ENCODE measurements around the gene IRAK2.

The IRAK2 gene

DNA sequence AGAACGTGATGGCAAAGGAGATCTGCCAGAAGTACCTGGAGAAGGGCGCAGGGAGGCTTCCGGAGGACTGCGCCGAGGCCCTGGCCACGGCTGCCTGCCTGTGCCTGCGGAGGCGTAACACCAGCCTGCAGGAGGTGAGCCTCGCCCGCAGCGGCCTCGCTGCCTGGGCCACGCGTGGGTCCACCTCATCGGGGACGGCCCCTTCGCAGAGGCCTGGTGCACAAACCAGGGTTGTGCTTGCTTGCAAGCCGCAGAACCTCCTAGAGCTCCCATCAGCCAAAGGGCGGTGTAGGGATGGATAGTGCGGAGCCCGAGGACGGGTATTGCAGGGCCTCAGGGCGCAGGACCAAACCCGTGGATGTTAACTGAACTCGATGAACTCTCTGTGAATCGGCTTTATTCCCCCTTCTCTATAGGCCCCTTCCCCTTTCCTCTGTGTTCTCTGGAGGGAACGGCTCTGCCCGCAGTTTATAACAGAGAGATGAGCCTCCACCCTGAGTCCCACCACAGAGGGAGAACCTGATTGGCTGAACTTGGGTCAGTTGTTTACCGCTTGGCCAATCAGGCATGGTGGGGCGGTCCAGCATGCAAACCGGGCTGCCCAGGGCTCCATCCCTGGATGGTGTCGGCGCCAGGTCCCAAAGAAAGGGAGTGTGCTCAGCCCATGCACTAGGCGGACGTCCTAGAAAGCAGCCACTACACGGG is 70.0 kb downstream of the IRAK2 start:
- ATAC-seq: no peak
- TF ChIP-seq ESRRG (CRISPR knock-in tag; IDR thresholded peaks at IDR 0.05) (no peak), ISL1 (CRISPR knock-in tag; IDR thresholded peaks at IDR 0.05) (no peak), SNAI2 (CRISPR knock-in tag; IDR thresholded peaks at IDR 0.05) (no peak), CSDC2 (CRISPR knock-in tag; IDR thresholded peaks at IDR 0.05) (no peak), GLIS3 (CRISPR knock-in tag; IDR thresholded peaks at IDR 0.05) (no peak), TCF4 (CRISPR knock-in tag; IDR thresholded peaks at IDR 0.05; ENCODE audit: borderline replicate concordance) (no peak)
- TF ChIP-seq, protein P1, sequence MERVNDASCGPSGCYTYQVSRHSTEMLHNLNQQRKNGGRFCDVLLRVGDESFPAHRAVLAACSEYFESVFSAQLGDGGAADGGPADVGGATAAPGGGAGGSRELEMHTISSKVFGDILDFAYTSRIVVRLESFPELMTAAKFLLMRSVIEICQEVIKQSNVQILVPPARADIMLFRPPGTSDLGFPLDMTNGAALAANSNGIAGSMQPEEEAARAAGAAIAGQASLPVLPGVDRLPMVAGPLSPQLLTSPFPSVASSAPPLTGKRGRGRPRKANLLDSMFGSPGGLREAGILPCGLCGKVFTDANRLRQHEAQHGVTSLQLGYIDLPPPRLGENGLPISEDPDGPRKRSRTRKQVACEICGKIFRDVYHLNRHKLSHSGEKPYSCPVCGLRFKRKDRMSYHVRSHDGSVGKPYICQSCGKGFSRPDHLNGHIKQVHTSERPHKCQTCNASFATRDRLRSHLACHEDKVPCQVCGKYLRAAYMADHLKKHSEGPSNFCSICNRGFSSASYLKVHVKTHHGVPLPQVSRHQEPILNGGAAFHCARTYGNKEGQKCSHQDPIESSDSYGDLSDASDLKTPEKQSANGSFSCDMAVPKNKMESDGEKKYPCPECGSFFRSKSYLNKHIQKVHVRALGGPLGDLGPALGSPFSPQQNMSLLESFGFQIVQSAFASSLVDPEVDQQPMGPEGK (CRISPR knock-in tag; IDR thresholded peaks at IDR 0.05; ENCODE audit: borderline replicate concordance): no peak

DNA sequence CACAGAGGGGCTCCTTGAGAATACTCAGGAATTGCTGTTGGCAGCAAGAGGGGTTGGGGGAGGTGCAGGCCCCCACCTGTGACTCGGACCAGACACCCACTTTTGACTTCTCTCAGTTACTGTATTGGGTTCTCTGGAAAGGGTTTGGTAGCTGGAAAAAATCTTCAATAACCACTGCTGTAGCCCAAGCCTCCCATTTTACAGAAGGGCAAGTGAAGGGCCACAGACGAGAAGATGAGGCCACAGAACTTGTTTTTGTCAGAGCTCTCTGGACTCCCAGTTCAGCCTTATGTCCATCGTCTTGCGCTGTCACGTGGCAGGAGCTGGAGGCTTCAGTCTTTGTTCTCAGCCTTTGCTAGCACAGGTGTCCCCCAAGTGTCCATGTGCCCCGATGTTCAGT is 70.8 kb downstream of the IRAK2 start:
- TF ChIP-seq CSDC2 (CRISPR knock-in tag; IDR thresholded peaks at IDR 0.05): no peak
- TF ChIP-seq, protein P1 (CRISPR knock-in tag; IDR thresholded peaks at IDR 0.05; ENCODE audit: borderline replicate concordance): no peak
- no peak for TF ChIP-seq ZFP3 (CRISPR knock-in tag; IDR thresholded peaks at IDR 0.05)
- no peak for TF ChIP-seq ZFP30 (CRISPR knock-in tag; IDR thresholded peaks at IDR 0.05)
- no peak for ATAC-seq

DNA sequence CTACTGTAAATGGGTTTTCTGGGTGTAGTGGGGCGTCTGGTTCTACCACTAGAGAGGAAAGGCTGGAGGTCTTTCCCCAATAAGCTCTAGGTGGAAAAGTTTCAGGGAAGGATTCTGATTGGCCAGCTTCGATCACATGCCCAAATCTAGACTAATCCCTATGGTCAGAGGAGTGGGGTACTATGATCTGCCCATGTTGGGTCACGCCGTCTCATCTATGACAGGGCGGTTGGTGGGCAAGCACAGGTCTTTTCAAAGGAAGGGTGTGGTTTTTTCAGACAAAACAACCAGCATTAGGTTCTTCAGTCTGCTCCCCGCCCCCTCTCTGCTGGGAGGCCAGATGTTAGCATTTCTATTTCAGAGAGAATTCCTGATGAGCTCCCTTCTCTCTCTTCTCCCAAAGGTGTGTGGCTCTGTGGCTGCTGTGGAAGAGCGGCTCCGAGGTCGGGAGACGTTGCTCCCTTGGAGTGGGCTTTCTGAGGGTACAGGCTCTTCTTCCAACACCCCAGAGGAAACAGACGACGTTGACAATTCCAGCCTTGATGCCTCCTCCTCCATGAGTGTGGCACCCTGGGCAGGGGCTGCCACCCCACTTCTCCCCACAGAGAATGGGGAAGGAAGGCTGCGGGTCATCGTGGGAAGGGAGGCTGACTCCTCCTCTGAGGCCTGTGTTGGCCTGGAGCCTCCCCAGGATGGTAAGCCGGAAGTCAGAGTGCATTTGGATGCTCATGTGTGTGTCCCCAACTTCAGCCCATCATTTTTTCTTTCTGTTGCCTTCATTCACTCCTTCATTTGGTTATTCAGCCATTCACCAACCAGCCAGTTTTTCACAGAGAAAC is 73.8 kb downstream of the IRAK2 start:
- no peak for TF ChIP-seq ARNTL (CRISPR knock-in tag; IDR thresholded peaks at IDR 0.05; ENCODE audit: borderline replicate concordance, low read depth)
- TF ChIP-seq, protein P2, sequence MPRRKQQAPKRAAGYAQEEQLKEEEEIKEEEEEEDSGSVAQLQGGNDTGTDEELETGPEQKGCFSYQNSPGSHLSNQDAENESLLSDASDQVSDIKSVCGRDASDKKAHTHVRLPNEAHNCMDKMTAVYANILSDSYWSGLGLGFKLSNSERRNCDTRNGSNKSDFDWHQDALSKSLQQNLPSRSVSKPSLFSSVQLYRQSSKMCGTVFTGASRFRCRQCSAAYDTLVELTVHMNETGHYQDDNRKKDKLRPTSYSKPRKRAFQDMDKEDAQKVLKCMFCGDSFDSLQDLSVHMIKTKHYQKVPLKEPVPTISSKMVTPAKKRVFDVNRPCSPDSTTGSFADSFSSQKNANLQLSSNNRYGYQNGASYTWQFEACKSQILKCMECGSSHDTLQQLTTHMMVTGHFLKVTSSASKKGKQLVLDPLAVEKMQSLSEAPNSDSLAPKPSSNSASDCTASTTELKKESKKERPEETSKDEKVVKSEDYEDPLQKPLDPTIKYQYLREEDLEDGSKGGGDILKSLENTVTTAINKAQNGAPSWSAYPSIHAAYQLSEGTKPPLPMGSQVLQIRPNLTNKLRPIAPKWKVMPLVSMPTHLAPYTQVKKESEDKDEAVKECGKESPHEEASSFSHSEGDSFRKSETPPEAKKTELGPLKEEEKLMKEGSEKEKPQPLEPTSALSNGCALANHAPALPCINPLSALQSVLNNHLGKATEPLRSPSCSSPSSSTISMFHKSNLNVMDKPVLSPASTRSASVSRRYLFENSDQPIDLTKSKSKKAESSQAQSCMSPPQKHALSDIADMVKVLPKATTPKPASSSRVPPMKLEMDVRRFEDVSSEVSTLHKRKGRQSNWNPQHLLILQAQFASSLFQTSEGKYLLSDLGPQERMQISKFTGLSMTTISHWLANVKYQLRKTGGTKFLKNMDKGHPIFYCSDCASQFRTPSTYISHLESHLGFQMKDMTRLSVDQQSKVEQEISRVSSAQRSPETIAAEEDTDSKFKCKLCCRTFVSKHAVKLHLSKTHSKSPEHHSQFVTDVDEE (CRISPR knock-in tag; IDR thresholded peaks at IDR 0.05): no peak
- TF ChIP-seq ZFP30 (CRISPR knock-in tag; IDR thresholded peaks at IDR 0.05): no peak
- TF ChIP-seq BACH2 (CRISPR knock-in tag; IDR thresholded peaks at IDR 0.05; ENCODE audit: borderline replicate concordance): no peak
- no peak for TF ChIP-seq ZNF565 (CRISPR knock-in tag; conservative IDR thresholded peaks at IDR 0.05; ENCODE audit: low read depth)
- no peak for TF ChIP-seq ZFP3 (CRISPR knock-in tag; IDR thresholded peaks at IDR 0.05)
- TF ChIP-seq ZNF8 (CRISPR knock-in tag; IDR thresholded peaks at IDR 0.05): no peak
- no peak for TF ChIP-seq TCF4 (CRISPR knock-in tag; IDR thresholded peaks at IDR 0.05; ENCODE audit: borderline replicate concordance)
- no peak for TF ChIP-seq CSDC2 (CRISPR knock-in tag; IDR thresholded peaks at IDR 0.05)
- TF ChIP-seq ZC3H10 (CRISPR knock-in tag; IDR thresholded peaks at IDR 0.05): no peak
- TF ChIP-seq SNAI2 (CRISPR knock-in tag; IDR thresholded peaks at IDR 0.05): no peak
- TF ChIP-seq, protein P3, sequence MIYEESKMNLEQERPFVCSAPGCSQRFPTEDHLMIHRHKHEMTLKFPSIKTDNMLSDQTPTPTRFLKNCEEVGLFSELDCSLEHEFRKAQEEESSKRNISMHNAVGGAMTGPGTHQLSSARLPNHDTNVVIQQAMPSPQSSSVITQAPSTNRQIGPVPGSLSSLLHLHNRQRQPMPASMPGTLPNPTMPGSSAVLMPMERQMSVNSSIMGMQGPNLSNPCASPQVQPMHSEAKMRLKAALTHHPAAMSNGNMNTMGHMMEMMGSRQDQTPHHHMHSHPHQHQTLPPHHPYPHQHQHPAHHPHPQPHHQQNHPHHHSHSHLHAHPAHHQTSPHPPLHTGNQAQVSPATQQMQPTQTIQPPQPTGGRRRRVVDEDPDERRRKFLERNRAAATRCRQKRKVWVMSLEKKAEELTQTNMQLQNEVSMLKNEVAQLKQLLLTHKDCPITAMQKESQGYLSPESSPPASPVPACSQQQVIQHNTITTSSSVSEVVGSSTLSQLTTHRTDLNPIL (CRISPR knock-in tag; IDR thresholded peaks at IDR 0.05; ENCODE audit: low read depth): no peak
- TF ChIP-seq ISL1 (CRISPR knock-in tag; IDR thresholded peaks at IDR 0.05): no peak
- TF ChIP-seq TOX (CRISPR knock-in tag; IDR thresholded peaks at IDR 0.05; ENCODE audit: borderline replicate concordance): no peak
- no peak for TF ChIP-seq RARB (CRISPR knock-in tag; IDR thresholded peaks at IDR 0.05)
- no peak for TF ChIP-seq OSR1 (CRISPR knock-in tag; IDR thresholded peaks at IDR 0.05)
- no peak for ATAC-seq

Data from SK-N-SH treated with all-trans-retinoic acid at 6 μM for 48 hours (cell line).